GM12801 (cell line): ENCODE results near the gene CYTH3.

Experiments
- CTCF ChIP-seq: IDR thresholded peaks from one replicate; pipeline ENCODE4 v1.5.1; 2011; ENCODE audit warnings: control low read depth; ENCODE audit not compliant: insufficient read length; ENCODE audit errors: extremely low read depth

The CYTH3 gene

GRCh38 chr7:6167587-6168476 lies 104.6 kb downstream of the CYTH3 start:
- TF ChIP-seq CTCF: no peak

GRCh38 chr7:6167004-6167551 lies 105.3 kb downstream of the CYTH3 start:
- TF ChIP-seq CTCF: no peak

GRCh38 chr7:6166443-6166891 lies 106.0 kb downstream of the CYTH3 start:
- no peak for TF ChIP-seq CTCF

GRCh38 chr7:6165521-6166320 lies 106.7 kb downstream of the CYTH3 start:
- TF ChIP-seq CTCF: no peak

- no peak for TF ChIP-seq CTCF
Observed at GRCh38 chr7:6165075-6165474, 107.3 kb downstream of the CYTH3 start.

GRCh38 chr7:6164491-6164890 lies 107.9 kb downstream of the CYTH3 start:
- TF ChIP-seq CTCF: no peak

GRCh38 chr7:6164010-6164409 lies 108.4 kb downstream of the CYTH3 start:
- no peak for TF ChIP-seq CTCF
